Endothelial cell of umbilical vein (primary cell): ENCODE measurements around the gene DKK3. TPM values are rescaled to one million over a fixed set of nuclear protein-coding genes. Genes with fewer than 3 reads are reported as not detected.
"Not testable (repeated sequence)": the region's sequence is repeated elsewhere in the genome, so short reads cannot be mapped to it uniquely, and the experiment has no call there.

ENCODE experiments used
- BruUV-seq: library from RNA; stranded (reverse); fragments of 400-500 nt; replicated peaks from 2 replicates; lab custom pipeline; 2021; lab: Mats Ljungman, UMichigan
- CTCF ChIA-PET: fragments of 300-600, 350-600 bp; sonication (Branson Sonifier 250); formaldehyde crosslinking; loops from one replicate; lab custom pipeline; 2021; ENCODE audit warnings: antibody characterized with exemption, inconsistent platforms; lab: Charles Lee
- POLR2A ChIA-PET: fragments of 300-600, 350-600 bp; sonication (Branson Sonifier 250); formaldehyde crosslinking; loops from one replicate; lab custom pipeline; 2021; ENCODE audit warnings: antibody characterized with exemption, inconsistent platforms; lab: Charles Lee
- DNase-seq: peaks from one replicate; pipeline ENCODE4 v3.0.0-alpha.2; 2011; ENCODE audit warnings: low read depth, low spot score
- FAIRE-seq: peaks from 2 replicates; lab custom pipeline; 2011; peaks lifted over from hg19 to GRCh38; lab: Jason Lieb, UNC
- H2AFZ ChIP-seq: 2 replicates; pipeline ENCODE4 v1.6.0; 2012; ENCODE audit warnings: low read depth, low read length, control low read depth, inconsistent platforms
- H3K27ac ChIP-seq: 2 replicates; pipeline ENCODE4 v1.5.1; 2011; ENCODE audit warnings: low read depth, mild to moderate bottlenecking, control low read depth, low read length, moderate library complexity; ENCODE audit not compliant: insufficient read depth
- H3K27me3 ChIP-seq, 2 experiments: 2 replicates each; pipeline versions ENCODE4 v1.6.0 to v1.6.1; 2011; ENCODE audit warnings: low read length in 2 of 2, mixed read lengths in 1 of 2; ENCODE audit not compliant: control insufficient read depth in 2 of 2, insufficient read depth in 2 of 2
- H3K36me3 ChIP-seq, 2 experiments: 2 replicates in 1 of 2; 3 replicates in 1 of 2; pipeline ENCODE4 v1.5.1; 2011; ENCODE audit warnings: low read length in 2 of 2, mild to moderate bottlenecking in 1 of 2, moderate library complexity in 1 of 2; ENCODE audit not compliant: control insufficient read depth in 2 of 2, insufficient read depth in 2 of 2; ENCODE audit errors: extremely low read depth in 1 of 2
- H3K4me1 ChIP-seq: 3 replicates; pipeline ENCODE4 v1.5.1; 2011; ENCODE audit warnings: mild to moderate bottlenecking, low read length; ENCODE audit not compliant: control insufficient read depth, insufficient read depth; ENCODE audit errors: extremely low read depth
- H3K4me2 ChIP-seq: 2 replicates; pipeline ENCODE4 v1.6.1; 2011; ENCODE audit warnings: low read length, control low read depth, mixed read lengths; ENCODE audit not compliant: insufficient read depth
- H3K4me3 ChIP-seq, 3 experiments: fragments of 200-600 bp in 1 of 3; sonication (generic), shearing (Covaris generic) in 1 of 3; replicated peaks in 1 of 3; 2 replicates each; pipeline ENCODE4 v1.5.1; 2011 to 2016; ENCODE audit warnings: control low read depth in 3 of 3, low read length in 3 of 3, mild to moderate bottlenecking in 2 of 3, inconsistent platforms in 1 of 3, low read depth in 1 of 3, moderate library complexity in 1 of 3; ENCODE audit not compliant: insufficient read depth in 1 of 3
- H3K79me2 ChIP-seq: 2 replicates; pipeline ENCODE4 v1.6.0; 2012; ENCODE audit warnings: low read length, inconsistent platforms; ENCODE audit not compliant: control insufficient read depth, insufficient read depth
- H3K9ac ChIP-seq: replicated peaks from 2 replicates; pipeline ENCODE3; 2011; ENCODE audit warnings: low read length, control low read depth; ENCODE audit not compliant: insufficient read depth; ENCODE audit errors: extremely low read depth
- H3K9me1 ChIP-seq: replicated peaks from 3 replicates; pipeline ENCODE4 v1.6.0; 2011; ENCODE audit warnings: mild to moderate bottlenecking, low read length; ENCODE audit not compliant: control insufficient read depth, insufficient read depth; ENCODE audit errors: extremely low read depth
- H3K9me3 ChIP-seq: replicated peaks from 2 replicates; pipeline ENCODE4 v1.5.1; 2012; ENCODE audit warnings: low read length, inconsistent platforms; ENCODE audit not compliant: control insufficient read depth, insufficient read depth
- H4K20me1 ChIP-seq: replicated peaks from 2 replicates; pipeline ENCODE3; 2011; ENCODE audit warnings: mild to moderate bottlenecking, low read length; ENCODE audit not compliant: control insufficient read depth, insufficient read depth; ENCODE audit errors: extremely low read depth
- CTCF ChIP-seq, 2 donors: IDR thresholded peaks; 1 replicate in 1 of 2; 2 replicates in 1 of 2; pipeline ENCODE4 v1.5.1; 2011; ENCODE audit warnings: low read length in 2 of 2, mild to moderate bottlenecking in 2 of 2, moderate library complexity in 2 of 2, control low read depth in 1 of 2, inconsistent platforms in 1 of 2, low read depth in 1 of 2; ENCODE audit not compliant: insufficient read depth in 1 of 2; ENCODE audit errors: extremely low read depth in 1 of 2
- EZH2 ChIP-seq: IDR thresholded peaks from 2 replicates; pipeline ENCODE4 v1.6.1; 2012; ENCODE audit warnings: borderline replicate concordance, low read depth, mild to moderate bottlenecking, moderate library complexity, low read length, inconsistent platforms; ENCODE audit not compliant: severe bottlenecking
- FOS ChIP-seq: IDR thresholded peaks from 2 replicates; pipeline ENCODE4 v1.6.1; 2011; ENCODE audit warnings: mild to moderate bottlenecking, low read length, moderate library complexity, borderline replicate concordance; ENCODE audit not compliant: insufficient read depth
- GATA2 ChIP-seq: IDR thresholded peaks from 2 replicates; pipeline ENCODE4 v1.7.0; 2011; ENCODE audit warnings: low read depth, mild to moderate bottlenecking, moderate library complexity, mixed read lengths, low read length; ENCODE audit not compliant: insufficient read length, insufficient read depth
- JUN ChIP-seq: IDR thresholded peaks from 2 replicates; pipeline ENCODE4 v1.6.1; 2011; ENCODE audit warnings: borderline replicate concordance, low read depth; ENCODE audit not compliant: insufficient read length, insufficient read depth
- POLR2AphosphoS5 ChIP-seq: IDR thresholded peaks from 2 replicates; pipeline ENCODE4 v1.6.1; 2012; ENCODE audit warnings: low read depth, mild to moderate bottlenecking, control low read depth, low read length, moderate library complexity; ENCODE audit not compliant: insufficient read depth
- dilution Hi-C: fragments of 300-500 bp; cut with MboI; formaldehyde crosslinking; loops from one replicate; pipeline ENCODE4 v1.15.0; 2019; ENCODE audit warnings: low sequenced_read_pairs; ENCODE audit not compliant: extremely low pct_ligation_motif_present
- intact Hi-C: fragments of 100-400 bp; cut with micrococcal nuclease; formaldehyde crosslinking; loops from one replicate; pipeline ENCODE4 v1.10.0; 2022
- polyA plus RNA-seq, 4 experiments: library from polyadenylated mRNA; depleted of rRNA in 3 of 4; stranded (reverse) in 3 of 4; unstranded in 1 of 4; fragments of >200 nt; gene quantifications; 2 replicates each; pipeline versions ENCODE4 v1.2.1 to v1.2.3, GENCODE V29; 2011 to 2012; ENCODE audit warnings: missing spikeins in 1 of 4
- total RNA-seq: library from RNA; stranded (reverse); gene quantifications from 2 replicates; pipeline ENCODE4 v1.2.3, GENCODE V29; 2021

The DKK3 gene
- total and polyA plus RNA-seq, 2 donors (not counting 3 experiments of a cell fraction or from before 2014, with no cell fraction given), result 131 to 335 TPM

GRCh38 chr11:12043221-12043620 is 34.8 kb upstream of the DKK3 start:
- dilution Hi-C loops, result no loop called here
- no peak for TF ChIP-seq POLR2AphosphoS5

GRCh38 chr11:12042215-12042676 is 33.8 kb upstream of the DKK3 start:
- H3K9me3 ChIP-seq, result no peaks in the 10 kb centered on the region
- TF ChIP-seq GATA2 (no peak), POLR2AphosphoS5 (peak; percentile 31), CTCF (IDR thresholded peaks at IDR 0.05; ENCODE audit: extremely low read depth in 1 of 2, insufficient read depth in 1 of 2, low read depth in 1 of 2, low read length in 2 of 2) (no peak), EZH2 (no peak), FOS (peak; percentile 66), JUN (peak; percentile 59)
- no peak overlapping the region for H3K27ac ChIP-seq
- H2AFZ ChIP-seq, result no peak overlapping the region
- no peaks in the 10 kb centered on the region for H3K36me3 ChIP-seq
- H3K4me3 ChIP-seq, result no peak overlapping the region
- DNase-seq (peak; percentile 50), FAIRE-seq (peak; percentile 72)
- ChIA-PET CTCF (interaction anchor here (0.9 to 1.0 kb wide), 2 partner anchors 111 to 239 kb away, joined by 3 to 5 read pairs; no protein-coding TSS in a partner anchor), POLR2A (no interaction called here)
- H3K9ac ChIP-seq, result no peak overlapping the region
- no TSS peak for BruUV-seq
- no peaks in the 10 kb centered on the region for H3K27me3 ChIP-seq
- intact Hi-C loops (loop anchor here (10.0 kb wide), 1 partner anchor 853 kb away; no protein-coding TSS in a partner anchor), dilution Hi-C loops (no loop called here)
- no peaks in the 10 kb centered on the region for H4K20me1 ChIP-seq
- H3K4me1 ChIP-seq, result peaks cover 37% of the 10 kb centered on the region
- no peak overlapping the region for H3K4me2 ChIP-seq
- no peaks in the 10 kb centered on the region for H3K79me2 ChIP-seq
- H3K9me1 ChIP-seq, result no peaks in the 10 kb centered on the region

More at GRCh38 chr11:12043221-12043620, 34.8 kb upstream of the DKK3 start:
- peak overlapping the region; percentile 66 for H3K9ac ChIP-seq
- no peak overlapping the region for H3K4me2 ChIP-seq
- peaks cover 41% of the 10 kb centered on the region for H3K4me1 ChIP-seq
- H3K36me3 ChIP-seq, result no peaks in the 10 kb centered on the region
- BruUV-seq, result no TSS peak
- no peak overlapping the region for H2AFZ ChIP-seq
- peak overlapping the region; percentile 84 for H3K27ac ChIP-seq
- POLR2A ChIA-PET, result no interaction called here
- no peaks in the 10 kb centered on the region for H4K20me1 ChIP-seq
- H3K27me3 ChIP-seq, result no peaks in the 10 kb centered on the region
- CTCF ChIA-PET, result interaction anchor here (1.3 to 2.8 kb wide), 7 partner anchors 35 to 245 kb away, joined by 3 to 108 read pairs (median 10); partner anchors contain the start of gene DKK3
- intact Hi-C loops, result loop anchor here (10.0 kb wide), 1 partner anchor 852 kb away; no protein-coding TSS in a partner anchor
- H3K9me3 ChIP-seq, result no peaks in the 10 kb centered on the region
- no peaks in the 10 kb centered on the region for H3K79me2 ChIP-seq
- FAIRE-seq, result no peak
- no peak overlapping the region for H3K4me3 ChIP-seq
- H3K9me1 ChIP-seq, result no peaks in the 10 kb centered on the region
- no peak for DNase-seq

- FAIRE-seq, H3K9me3 ChIP-seq, H4K20me1 ChIP-seq, H2AFZ ChIP-seq, H3K36me3 ChIP-seq, dilution Hi-C loops, H3K79me2 ChIP-seq, H3K4me3 ChIP-seq, H3K27me3 ChIP-seq, H3K9me1 ChIP-seq, H3K27ac ChIP-seq, DNase-seq, H3K4me2 ChIP-seq, H3K9ac ChIP-seq, BruUV-seq: not testable (repeated sequence)
- intact Hi-C loops, result loop anchor here (10.0 kb wide), 1 partner anchor 854 kb away; no protein-coding TSS in a partner anchor
- POLR2A ChIA-PET, result interaction anchor here (0.7 kb wide), 1 partner anchor 35 kb away, joined by 4 read pairs; no protein-coding TSS in a partner anchor
- CTCF ChIA-PET, result interaction anchor here (0.9 to 1.9 kb wide), 3 partner anchors 74 to 199 kb away, joined by 3 to 6 read pairs (median 4); no protein-coding TSS in a partner anchor
- peaks cover 22% of the 10 kb centered on the region for H3K4me1 ChIP-seq
Observed at GRCh38 chr11:12040719-12041118, 32.3 kb upstream of the DKK3 start.
